HG02642 (cell line): Measurements from ENCODE around the gene BCL2.
A peak's percentile ranks its signal among the peaks of the same experiment; 100 is the strongest.

Source experiments
- ATAC-seq: cut with Tn5 transposase; IDR thresholded peaks from one replicate; pipeline ENCODE4 v1.9.1; 2021; ENCODE audit warnings: mild to moderate bottlenecking; ENCODE audit not compliant: unreplicated experiment, poor library complexity

The BCL2 gene

DNA sequence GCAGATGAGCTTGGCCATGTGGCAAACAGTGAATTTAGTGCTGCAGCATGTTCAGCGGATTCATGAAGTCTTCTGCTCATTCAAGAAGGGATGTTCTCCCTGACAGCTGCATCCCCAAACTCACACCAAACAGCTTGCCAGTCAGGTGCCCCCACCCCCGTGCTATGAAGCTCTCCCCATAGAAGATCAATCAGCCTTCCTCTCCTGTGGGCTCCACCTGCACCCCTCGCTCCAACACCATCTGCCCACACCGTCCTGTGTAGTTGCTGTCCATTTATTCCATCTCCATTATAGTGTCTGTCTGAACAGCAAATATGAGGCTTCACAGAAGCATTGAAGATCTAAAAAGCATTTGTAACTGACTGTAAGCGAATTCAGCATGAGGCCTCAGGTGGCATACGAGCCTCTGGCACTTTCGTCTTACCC lies 218.9 kb downstream of the BCL2 start:
- no peak for ATAC-seq

DNA sequence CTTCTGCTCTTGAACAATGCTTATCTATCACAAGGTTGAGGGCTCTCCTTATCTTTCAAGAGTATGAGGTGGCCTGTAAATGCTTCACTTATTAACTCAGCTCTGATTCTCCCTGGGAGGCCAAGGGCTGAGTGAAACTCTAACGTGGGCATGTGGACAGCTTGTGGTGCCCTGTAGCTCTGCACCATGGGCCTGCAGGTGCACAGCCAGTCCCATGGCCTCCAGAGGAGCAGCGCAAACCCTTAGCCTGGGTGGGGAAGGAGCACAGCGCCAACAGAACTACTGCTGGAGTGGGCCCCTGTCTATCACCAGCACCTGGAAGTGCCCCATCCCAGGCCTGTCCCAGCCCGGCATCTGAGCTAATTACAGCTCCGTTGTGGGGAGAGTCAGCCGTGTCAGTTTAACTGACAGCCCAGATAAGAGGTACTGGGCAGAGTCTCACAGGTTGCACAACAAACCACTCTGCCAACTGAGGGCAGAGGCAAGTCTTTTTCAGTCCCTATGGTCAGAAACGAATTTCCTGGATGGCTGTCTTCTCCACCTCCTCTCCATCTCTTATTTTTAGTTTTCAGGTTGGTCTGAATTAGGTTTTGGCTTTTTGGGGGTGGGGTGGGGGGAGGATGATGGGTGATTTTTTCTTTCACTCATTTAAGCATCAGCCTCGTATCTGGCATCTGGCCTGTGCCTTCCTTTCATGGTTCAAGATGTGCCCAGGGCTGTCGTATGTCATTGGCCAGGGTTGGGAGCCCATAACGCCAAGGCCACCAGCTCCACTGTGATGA lies 219.5 kb downstream of the BCL2 start:
- peak; percentile 74 for ATAC-seq

DNA sequence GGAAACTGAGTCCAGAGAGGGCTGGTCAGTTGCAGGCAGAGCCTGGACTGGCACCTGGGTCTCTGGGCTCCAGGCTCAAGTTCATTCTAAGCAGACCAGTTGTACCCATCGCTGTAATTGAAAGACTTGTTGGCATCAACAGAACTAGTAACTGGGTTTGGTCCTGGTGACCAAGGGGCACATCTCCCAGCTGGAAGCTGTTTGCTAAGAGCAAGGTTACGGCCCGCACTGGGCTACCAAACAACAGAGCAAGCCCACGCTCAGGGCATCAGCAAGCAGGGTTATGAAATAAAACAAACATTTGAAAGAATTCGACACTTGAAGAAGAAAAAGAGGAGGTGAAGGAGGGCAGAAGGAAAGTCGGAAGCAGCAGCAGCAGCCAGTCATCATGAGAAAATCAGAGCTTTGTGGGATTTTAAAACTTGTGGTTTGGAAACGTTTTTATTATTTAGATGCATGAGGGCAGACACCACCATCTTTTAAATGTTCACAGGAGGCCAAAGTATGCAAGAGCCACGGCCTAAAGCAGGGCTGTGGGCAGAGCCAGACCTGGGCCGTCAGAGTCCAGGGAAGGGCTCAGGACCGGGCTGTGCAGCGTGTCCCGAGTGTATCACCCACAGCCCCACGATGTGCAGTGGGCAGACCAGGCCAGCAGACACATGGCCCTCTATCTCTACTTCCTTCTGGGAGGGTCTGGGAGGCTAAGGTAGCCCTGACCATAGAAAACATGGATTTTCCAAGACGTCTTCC lies 220.3 kb downstream of the BCL2 start:
- peak; percentile 8 for ATAC-seq

- ATAC-seq, result peak; percentile 71
Measured at GRCh38 chr18:63098018-63098981, 221.3 kb downstream of the BCL2 start.

- ATAC-seq, result no peak
Measured at GRCh38 chr18:63097178-63097577, 222.4 kb downstream of the BCL2 start.

- ATAC-seq, result no peak
Measured at GRCh38 chr18:63096327-63096874, 223.2 kb downstream of the BCL2 start.

GRCh38 chr18:63095768-63096167 lies 223.8 kb downstream of the BCL2 start:
- no peak for ATAC-seq

DNA sequence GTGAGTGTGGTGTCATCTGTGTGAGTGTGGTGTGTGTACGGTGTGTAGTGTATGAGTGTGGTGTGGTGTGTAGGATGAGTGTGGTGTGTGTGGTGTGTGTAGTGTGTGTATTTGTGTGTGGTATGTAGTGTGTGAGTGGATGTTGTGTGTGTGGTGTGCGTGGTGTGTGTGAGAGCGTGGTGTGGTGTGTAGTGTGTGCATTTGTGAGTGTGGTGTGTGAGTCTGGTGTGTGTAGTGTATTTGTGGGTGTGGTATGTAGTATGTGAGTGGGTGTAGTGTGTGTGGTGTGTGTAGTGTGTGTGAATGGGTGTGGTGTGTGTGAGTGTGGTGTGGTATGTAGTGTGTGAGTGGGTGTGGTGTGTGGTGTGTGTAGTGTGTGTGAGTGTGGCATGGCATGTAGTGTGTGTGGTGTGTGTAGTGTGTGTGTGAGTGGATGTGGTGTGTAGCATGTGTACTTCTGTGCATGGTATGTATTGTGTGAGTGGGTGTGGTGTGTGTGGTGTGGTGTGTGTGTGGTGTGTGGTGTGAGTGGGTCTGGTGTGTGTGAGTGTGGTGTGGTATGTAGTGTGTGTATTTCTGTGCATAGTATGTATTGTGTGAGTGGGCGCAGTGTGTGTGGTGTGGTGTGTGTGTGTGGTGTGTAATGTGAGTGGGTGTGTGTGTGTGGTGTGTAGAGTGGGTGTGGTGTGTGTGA lies 227.8 kb downstream of the BCL2 start:
- ATAC-seq, result no peak

DNA sequence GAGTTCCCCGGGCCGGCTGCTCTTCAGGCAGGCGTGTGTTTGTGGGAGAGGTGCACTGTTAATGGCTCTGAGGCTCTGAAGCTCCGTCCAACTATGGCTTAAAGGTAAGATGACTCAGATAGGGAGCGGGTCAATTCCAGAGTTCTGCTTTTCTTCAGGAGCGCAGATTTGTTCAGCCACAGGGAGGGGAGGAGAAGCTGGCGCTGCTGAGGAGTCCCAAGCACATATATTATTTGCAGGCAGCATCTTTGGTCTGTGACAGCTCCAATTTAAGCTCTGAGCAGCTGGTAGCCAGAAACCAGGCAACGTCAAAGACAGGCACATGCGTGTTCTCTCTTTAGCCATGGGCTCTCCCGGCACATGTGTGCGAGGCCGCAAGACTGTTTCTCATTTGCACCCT lies 229.2 kb downstream of the BCL2 start:
- ATAC-seq, result no peak

DNA sequence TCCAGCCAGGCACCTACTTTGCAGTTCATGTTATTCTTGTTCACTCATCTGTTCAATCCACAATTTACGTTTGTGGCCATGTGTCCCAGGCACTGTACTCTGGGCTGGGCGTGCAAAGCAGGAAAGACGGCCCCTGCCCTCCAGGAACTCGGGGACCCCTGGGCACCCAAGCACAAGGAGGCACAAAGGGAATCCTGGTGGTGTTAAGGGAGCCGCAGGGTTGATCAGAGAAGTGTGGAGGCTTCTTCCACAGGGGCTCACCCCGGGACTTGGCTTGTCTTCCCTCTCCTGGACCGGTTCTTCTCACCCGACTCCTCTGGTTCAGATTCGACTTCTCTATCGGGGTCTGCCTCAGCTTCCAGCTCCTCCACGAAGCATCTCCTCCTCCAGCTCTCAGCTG lies 230.5 kb downstream of the BCL2 start:
- ATAC-seq, result no peak

GRCh38 chr18:63088262-63088661 lies 231.3 kb downstream of the BCL2 start:
- no peak for ATAC-seq

DNA sequence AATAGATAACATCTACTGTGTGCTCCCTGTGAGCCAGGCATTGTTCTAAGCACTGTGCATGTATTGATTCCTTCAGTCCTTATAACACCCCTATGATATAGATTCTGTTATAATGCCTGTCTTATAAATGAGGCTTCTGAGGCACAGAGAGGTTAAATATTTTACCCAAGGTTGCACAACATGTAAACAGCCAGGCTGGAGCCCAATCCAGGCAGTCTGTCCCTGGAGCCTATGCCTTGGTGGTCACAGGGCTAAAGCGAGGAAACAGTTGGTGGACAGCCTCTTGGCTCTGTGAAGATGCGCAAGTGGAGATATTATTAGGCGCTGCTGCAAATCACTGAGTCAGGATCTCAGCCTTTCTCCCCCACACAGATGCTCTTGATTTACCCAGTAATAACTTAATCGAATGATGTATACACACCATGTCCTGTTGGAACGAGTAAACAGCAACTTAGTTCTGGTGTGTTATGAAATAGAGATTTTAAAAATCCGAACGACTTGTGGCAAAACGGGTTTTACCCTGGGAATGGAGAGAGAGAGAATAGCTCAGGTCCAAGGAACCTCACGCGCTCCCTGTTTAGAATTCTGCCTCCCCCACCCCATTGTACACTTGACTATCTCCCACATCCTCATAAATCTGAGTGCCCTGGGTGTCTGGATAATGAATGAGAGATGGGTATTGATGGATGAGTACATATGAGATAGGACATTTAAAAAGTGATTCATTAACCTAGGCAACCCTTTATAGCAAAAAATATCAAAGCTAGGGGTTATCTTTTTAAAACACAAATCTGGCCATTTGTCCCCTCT lies 231.9 kb downstream of the BCL2 start:
- ATAC-seq, result no peak

GRCh38 chr18:63085611-63086010 lies 234.0 kb downstream of the BCL2 start:
- ATAC-seq, result no peak

- no peak for ATAC-seq
Measured at GRCh38 chr18:63084219-63084618, 235.3 kb downstream of the BCL2 start.

DNA sequence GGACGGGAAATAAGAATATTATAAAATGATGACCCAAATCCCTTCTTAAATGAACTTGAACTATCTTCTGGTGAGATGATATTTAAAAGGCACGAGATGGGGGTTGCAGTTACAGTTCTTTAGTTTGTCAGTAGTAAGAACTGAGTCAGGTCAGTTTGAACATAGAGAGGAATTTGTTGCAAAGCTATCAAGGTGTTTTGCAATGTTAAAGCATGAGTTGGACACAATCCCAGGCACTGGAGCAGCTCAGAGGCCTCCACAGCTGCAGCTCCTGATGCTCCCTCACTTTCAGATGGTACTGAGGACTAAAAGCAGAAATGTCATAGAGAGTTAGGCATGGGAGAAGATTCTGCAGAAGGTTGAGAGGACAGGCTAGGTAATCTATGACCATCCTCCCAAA lies 236.0 kb downstream of the BCL2 start:
- no peak for ATAC-seq

DNA sequence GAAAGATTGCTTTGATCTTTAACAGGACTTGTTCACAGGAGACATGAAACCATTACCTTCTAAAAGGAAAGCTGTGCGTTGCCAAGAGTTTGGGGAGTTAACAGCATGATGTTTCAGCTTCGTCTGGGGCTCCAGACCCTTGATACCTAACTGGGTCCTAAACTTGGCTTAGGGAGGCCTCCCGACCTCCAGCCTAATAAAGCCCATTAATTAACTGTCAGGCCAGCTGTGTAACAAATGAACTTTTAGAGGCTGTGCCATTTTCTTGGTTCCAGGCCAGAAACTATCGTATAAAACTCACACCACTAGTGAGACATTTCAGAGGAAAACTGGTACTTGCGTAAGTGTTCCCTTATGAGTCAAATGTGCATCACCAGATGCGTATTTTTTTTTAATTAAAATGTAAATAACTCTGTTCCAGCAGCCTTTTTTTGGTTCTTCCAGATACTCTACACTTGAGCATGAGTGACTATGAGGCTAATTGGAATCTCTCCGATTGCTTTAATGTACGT lies 236.5 kb downstream of the BCL2 start:
- ATAC-seq, result no peak

- ATAC-seq, result no peak
Measured at GRCh38 chr18:63082366-63083019, 237.1 kb downstream of the BCL2 start.

GRCh38 chr18:63079114-63079513 lies 240.5 kb downstream of the BCL2 start:
- ATAC-seq, result peak; percentile 48
